Tongue (tissue), 2 donors: ENCODE results near the gene BORCS6. TPM values are rescaled to one million over a fixed set of nuclear protein-coding genes. Genes with fewer than 3 reads are reported as not detected.

ENCODE experiments used
- DNase-seq: peaks from one replicate; pipeline ENCODE4 v3.0.0-alpha.2; 2015
- total RNA-seq: library from RNA; depleted of rRNA; stranded (reverse); fragments of >200 nt; gene quantifications from one replicate; pipeline ENCODE4 v1.2.3, GENCODE V29; 2014

The BORCS6 gene
- total RNA-seq, 1 donor from 2014 or later = 7.6 TPM

DNA sequence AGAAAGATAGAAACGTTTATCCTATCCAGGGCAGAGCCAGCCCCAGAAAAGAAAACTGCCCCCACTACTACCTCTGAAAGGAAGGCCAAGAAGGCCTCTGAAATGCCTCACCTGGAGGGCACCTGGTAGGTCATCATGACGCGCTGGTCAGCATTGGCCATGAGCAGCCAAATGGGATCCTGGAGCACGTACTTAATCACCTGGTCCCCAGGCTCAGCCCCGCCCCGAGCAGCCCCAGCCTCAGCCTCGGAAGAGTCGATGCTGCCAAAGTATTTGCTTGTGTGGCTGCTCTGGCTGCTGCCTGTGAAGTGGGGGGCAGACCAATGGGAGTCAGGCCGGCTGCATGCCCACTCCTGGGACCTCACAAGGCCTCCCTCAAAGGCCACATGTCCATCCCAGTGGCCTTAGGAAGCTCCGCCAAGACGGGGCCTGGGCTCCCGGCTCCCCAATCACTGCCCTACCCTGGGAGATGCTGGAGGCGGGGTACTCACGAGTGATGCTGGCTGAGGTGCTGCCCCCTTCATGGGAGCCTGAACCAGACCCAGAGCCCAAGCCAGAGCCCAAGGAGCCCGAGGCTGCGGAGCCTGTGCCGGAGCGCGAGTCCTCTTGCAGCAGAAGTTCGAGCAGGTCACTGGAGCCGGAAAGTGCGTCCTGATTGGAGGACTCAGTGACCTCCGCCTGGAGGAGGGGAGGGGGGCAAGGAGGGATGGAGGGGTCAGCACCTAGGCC lies 47.7 kb downstream of the BORCS6 start:
- no peak for DNase-seq

GRCh38 chr17:8141741-8142140 lies 48.2 kb downstream of the BORCS6 start:
- DNase-seq = no peak

DNA sequence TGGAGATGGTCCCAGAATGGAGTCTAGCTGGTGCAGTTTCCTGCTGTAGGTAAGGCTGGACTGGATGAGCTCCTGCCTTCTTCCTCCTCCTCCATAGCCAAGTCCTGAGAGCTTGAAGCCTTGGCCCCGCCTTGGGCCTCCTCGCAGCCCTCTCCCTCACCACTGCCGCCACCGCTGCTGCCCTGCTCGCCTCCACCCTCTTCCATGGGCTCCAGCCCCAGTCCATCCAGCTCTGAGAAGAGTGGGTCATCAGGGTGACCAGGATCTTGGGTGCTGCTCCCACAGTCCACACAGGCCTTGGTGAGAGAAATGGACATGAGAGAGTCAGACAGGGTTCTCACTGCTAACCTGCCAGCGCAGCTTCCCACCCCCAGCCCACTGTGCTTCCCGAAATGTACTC lies 48.9 kb downstream of the BORCS6 start:
- no peak for DNase-seq

DNA sequence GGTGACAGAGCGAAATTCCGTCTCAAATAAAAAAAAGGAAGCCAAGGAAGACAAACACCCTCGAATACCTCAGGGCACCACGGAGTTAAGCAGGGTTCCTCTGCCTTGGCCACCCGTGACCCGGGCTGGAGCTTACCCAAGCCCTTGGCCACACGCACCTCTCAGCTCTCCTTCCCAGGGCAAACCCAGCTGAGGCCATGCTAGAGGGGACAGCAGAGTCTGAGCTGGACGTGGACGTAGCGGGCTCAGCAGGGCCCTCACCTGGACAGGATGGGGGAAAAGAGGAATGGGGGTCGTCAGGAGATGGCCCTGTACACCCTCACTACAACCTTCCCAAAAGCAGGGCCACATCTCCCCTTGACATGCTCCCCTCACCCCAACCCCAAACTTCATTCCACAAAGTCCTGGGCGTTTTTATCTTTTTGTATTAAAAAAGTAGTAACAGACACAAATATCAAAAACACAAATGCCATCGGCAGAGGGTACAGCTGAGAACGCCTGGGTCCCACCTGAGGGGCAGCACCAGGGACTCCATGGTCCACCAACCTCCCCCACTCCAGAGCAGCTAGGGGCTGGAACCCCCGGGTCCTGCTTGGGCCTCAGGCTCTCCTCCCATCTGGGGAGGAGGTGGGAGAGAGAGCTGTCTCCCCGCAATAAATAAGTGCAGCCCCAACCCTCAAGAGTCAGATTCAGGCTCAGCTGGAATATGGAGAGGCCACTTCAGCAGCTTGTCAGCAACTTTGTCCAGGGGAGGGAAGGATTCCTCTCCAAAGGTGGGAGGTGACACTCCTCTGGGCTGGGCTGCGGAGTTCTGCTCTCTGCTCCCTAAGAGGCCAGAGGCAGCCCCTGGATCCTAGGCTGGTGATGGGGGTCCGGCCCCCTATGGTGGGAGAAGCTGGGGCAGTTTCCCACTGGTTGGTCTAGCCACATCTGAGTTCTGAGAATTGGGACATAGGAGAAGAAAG lies 49.6 kb downstream of the BORCS6 start:
- DNase-seq = no peak

GRCh38 chr17:8138672-8139371 lies 51.2 kb downstream of the BORCS6 start:
- peak; percentile 99 for DNase-seq

DNA sequence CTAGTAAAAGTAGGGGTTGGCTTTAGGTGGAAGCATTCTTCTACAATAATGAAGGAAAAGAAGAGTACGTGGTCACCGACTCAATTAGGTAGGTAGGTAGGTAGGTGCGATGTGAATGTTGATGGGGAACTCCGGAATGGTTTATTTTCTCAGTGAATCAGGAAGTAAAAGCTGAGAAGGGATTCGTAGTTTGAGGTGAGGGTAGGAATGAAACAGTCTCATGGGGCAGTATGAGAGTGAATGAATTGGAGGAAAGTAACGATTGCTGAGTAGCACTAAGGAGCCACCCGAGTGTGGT lies 51.7 kb downstream of the BORCS6 start:
- DNase-seq = no peak

Other genes starting within 250 kb of the BORCS6 start
- gene GUCY2D, start 187.6 kb downstream of the BORCS6 start, total RNA-seq = not detected
- 2.2 TPM for gene ALOX15B, start 151.1 kb downstream of the BORCS6 start, total RNA-seq
- gene ALOX12B, start 102.5 kb downstream of the BORCS6 start, total RNA-seq = 0.72 TPM
- gene ALOXE3, start 71.7 kb downstream of the BORCS6 start, total RNA-seq = not detected
- gene HES7, start 66.1 kb downstream of the BORCS6 start, total RNA-seq = not detected
- gene PER1, start 37.8 kb downstream of the BORCS6 start, total RNA-seq = 83.3 TPM
- gene VAMP2, start 27.2 kb downstream of the BORCS6 start, total RNA-seq = 17.1 TPM
- gene TMEM107, start 13.8 kb downstream of the BORCS6 start, total RNA-seq = 5.4 TPM
- gene AURKB, start 20.4 kb upstream of the BORCS6 start, total RNA-seq = 21.0 TPM
- 6.6 TPM for gene CTC1, start 57.9 kb upstream of the BORCS6 start, total RNA-seq
- gene PFAS, start 59.1 kb upstream of the BORCS6 start, total RNA-seq = 21.3 TPM
- gene RANGRF, start 98.5 kb upstream of the BORCS6 start, total RNA-seq = 7.5 TPM
- gene SLC25A35, start 105.2 kb upstream of the BORCS6 start, total RNA-seq = 0.10 TPM
- 15.9 TPM for gene ARHGEF15, start 120.1 kb upstream of the BORCS6 start, total RNA-seq
- gene ODF4, start 149.7 kb upstream of the BORCS6 start, total RNA-seq = not detected
- gene RPL26, start 193.0 kb upstream of the BORCS6 start, total RNA-seq = 4,405 TPM
- gene RNF222, start 207.6 kb upstream of the BORCS6 start, total RNA-seq = 0.21 TPM
- gene NDEL1, start 245.7 kb upstream of the BORCS6 start, total RNA-seq = 48.9 TPM